ENCODE data around the gene PCSK1.
A peak's percentile ranks its signal among the peaks of the same experiment; 100 is the strongest.

Gene PCSK1

GRCh38 chr5:96353220-96353619, 79.8 kb downstream of the PCSK1 start:
- no peak for DNase-seq (ENCODE audit: low read depth)
- no peak for TF ChIP-seq CTCF (conservative IDR thresholded peaks at IDR 0.05; ENCODE audit: low read depth, low read length)
- H3K4me3 ChIP-seq (ENCODE audit: low read depth, low read length), result no peak overlapping the region

DNA sequence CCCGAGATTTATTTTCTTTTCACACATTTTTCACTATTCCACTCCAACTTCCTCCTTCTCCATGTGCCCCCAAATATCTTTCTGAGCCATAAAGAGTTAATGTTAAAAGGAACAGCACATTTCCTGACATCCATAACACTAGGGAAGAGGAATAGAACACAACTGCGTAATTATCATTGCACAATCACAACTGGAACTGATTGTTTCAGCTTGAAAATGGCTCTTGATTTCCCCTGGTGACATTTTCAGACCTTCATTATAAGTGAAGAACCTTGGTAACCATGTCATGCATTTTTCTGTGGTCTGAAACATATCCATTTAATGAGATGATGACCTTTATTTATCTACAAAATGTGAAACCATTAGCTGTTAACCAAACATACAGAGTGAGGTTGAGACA, 82.4 kb downstream of the PCSK1 start:
- H3K4me3 ChIP-seq (ENCODE audit: low read depth, low read length), result no peak overlapping the region
- no peak for DNase-seq (ENCODE audit: low read depth)
- no peak for TF ChIP-seq CTCF (conservative IDR thresholded peaks at IDR 0.05; ENCODE audit: low read depth, low read length)

GRCh38 chr5:96348536-96348935, 84.5 kb downstream of the PCSK1 start:
- no peak for TF ChIP-seq CTCF (conservative IDR thresholded peaks at IDR 0.05; ENCODE audit: low read depth, low read length)
- no peak for DNase-seq (ENCODE audit: low read depth)

GRCh38 chr5:96347502-96348292, 85.4 kb downstream of the PCSK1 start:
- no peak overlapping the region for H3K4me3 ChIP-seq (ENCODE audit: low read depth, low read length)
- no peak for TF ChIP-seq CTCF (conservative IDR thresholded peaks at IDR 0.05; ENCODE audit: low read depth, low read length)
- no peak for DNase-seq (ENCODE audit: low read depth)

More at GRCh38 chr5:96348536-96348935, 84.5 kb downstream of the PCSK1 start:
- H3K4me3 ChIP-seq (ENCODE audit: low read depth, low read length), result no peak overlapping the region

DNA sequence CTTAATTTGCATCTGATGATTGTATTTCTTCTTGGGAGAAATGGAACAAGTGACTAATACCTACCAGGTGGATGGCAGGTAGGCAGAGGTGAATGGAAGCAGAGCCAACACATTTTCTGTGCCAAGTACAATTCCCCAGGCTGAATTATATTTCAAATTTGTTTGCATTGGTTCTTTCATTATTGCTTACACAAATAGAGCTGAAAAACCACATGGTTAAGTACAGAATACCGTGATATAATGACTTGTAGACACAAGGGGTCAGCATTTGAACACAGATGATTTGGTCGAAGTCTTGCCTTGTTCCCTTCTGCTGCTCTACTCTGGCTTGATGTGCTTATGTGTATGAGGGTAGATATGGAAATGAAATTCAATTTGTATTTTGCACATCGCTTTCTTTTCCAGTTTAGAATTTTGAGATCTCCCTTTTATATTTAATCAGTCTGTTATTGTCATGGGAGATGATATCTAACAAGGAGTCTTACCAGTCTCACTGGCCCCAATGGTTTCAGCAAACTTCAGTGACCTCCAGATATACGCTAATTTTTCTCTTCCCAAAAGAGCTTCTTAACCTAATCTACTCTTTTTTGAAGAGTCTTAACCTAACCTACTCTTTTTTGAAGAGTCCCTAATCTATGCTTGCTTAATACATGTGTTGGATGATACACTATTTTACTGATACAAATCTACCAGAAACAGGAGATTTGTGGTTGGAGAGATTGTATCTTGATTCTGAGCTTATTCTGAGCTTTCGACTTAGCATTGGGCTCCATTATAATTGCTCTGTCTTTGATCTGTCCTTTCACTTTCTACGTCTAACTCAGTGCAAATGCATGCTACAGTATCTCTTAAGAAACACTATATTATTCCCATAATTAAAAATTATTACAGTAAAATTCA, 88.1 kb downstream of the PCSK1 start:
- DNase-seq (ENCODE audit: low read depth), result peak; percentile 94
- TF ChIP-seq CTCF (conservative IDR thresholded peaks at IDR 0.05; ENCODE audit: low read depth, low read length), result peak; percentile 69
- no peak overlapping the region for H3K4me3 ChIP-seq (ENCODE audit: low read depth, low read length)

DNA sequence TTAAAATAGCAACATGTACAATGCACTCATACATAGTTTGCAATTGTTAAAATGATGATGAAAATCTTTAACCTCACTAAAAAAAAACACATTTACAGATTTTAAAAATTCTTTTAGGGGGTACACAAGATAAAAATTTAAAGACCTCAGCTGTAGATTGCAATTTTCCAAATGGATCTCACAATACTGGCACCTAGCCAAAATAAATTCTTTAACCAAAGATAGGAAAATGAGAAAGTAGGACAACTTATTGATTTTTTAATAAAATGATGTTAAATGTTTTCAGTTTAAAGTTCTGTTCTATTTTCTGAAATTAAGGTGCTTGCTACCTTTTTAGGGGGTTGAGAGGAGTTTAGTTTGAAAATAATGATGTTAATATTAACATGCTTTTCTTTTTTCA, 90.0 kb downstream of the PCSK1 start:
- H3K4me3 ChIP-seq (ENCODE audit: low read depth, low read length), result no peak overlapping the region
- DNase-seq (ENCODE audit: low read depth), result no peak
- TF ChIP-seq CTCF (conservative IDR thresholded peaks at IDR 0.05; ENCODE audit: low read depth, low read length), result no peak
